ENCODE data around the gene ARF1.

GRCh38 chr1:228072658-228073043 is 9.9 kb upstream of the ARF1 start:
- TF ChIP-seq, protein P1, sequence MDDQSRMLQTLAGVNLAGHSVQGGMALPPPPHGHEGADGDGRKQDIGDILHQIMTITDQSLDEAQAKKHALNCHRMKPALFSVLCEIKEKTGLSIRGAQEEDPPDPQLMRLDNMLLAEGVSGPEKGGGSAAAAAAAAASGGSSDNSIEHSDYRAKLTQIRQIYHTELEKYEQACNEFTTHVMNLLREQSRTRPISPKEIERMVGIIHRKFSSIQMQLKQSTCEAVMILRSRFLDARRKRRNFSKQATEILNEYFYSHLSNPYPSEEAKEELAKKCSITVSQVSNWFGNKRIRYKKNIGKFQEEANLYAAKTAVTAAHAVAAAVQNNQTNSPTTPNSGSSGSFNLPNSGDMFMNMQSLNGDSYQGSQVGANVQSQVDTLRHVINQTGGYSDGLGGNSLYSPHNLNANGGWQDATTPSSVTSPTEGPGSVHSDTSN (CRISPR knock-in tag; IDR thresholded peaks at IDR 0.05) = no peak
- TF ChIP-seq KLF8 (tag by site-specific recombination; IDR thresholded peaks at IDR 0.05) = no peak
- TF ChIP-seq, protein P2, sequence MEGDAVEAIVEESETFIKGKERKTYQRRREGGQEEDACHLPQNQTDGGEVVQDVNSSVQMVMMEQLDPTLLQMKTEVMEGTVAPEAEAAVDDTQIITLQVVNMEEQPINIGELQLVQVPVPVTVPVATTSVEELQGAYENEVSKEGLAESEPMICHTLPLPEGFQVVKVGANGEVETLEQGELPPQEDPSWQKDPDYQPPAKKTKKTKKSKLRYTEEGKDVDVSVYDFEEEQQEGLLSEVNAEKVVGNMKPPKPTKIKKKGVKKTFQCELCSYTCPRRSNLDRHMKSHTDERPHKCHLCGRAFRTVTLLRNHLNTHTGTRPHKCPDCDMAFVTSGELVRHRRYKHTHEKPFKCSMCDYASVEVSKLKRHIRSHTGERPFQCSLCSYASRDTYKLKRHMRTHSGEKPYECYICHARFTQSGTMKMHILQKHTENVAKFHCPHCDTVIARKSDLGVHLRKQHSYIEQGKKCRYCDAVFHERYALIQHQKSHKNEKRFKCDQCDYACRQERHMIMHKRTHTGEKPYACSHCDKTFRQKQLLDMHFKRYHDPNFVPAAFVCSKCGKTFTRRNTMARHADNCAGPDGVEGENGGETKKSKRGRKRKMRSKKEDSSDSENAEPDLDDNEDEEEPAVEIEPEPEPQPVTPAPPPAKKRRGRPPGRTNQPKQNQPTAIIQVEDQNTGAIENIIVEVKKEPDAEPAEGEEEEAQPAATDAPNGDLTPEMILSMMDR (tag by site-specific recombination; IDR thresholded peaks at IDR 0.05) = no peak
- no peak for TF ChIP-seq ZNF670 (tag by site-specific recombination; IDR thresholded peaks at IDR 0.05; ENCODE audit: low read depth)
- TF ChIP-seq FEZF1 (tag by site-specific recombination; IDR thresholded peaks at IDR 0.05) = no peak
- TF ChIP-seq TCF7L2 (IDR thresholded peaks at IDR 0.05; ENCODE audit: borderline replicate concordance, low read depth, low read length) = no peak
- no peak for TF ChIP-seq AEBP2 (tag by site-specific recombination; IDR thresholded peaks at IDR 0.05; ENCODE audit: borderline replicate concordance)

All from HEK293 (cell line).